ENCODE data around the gene PLEK.
A peak's percentile ranks its signal among the peaks of the same experiment; 100 is the strongest.

Gene PLEK

GRCh38 chr2:68388358-68388757 is 23.3 kb downstream of the PLEK start:
- Histone ChIP-seq H3K27ac (replicated peaks) (peak overlapping the region; percentile 68), H3K4me3 (replicated peaks; ENCODE audit: insufficient read depth, low read length) (no peak overlapping the region), H3K27me3 (ENCODE audit: insufficient read depth, poor library complexity, severe bottlenecking) (no peaks in the 10 kb centered on the region)
- TF ChIP-seq POLR2AphosphoS5 (IDR thresholded peaks at IDR 0.05; ENCODE audit: low read depth) = no peak
- TF ChIP-seq SPI1 (IDR thresholded peaks at IDR 0.05; ENCODE audit: borderline replicate concordance, low read depth) = no peak
- TF ChIP-seq, protein P1, sequence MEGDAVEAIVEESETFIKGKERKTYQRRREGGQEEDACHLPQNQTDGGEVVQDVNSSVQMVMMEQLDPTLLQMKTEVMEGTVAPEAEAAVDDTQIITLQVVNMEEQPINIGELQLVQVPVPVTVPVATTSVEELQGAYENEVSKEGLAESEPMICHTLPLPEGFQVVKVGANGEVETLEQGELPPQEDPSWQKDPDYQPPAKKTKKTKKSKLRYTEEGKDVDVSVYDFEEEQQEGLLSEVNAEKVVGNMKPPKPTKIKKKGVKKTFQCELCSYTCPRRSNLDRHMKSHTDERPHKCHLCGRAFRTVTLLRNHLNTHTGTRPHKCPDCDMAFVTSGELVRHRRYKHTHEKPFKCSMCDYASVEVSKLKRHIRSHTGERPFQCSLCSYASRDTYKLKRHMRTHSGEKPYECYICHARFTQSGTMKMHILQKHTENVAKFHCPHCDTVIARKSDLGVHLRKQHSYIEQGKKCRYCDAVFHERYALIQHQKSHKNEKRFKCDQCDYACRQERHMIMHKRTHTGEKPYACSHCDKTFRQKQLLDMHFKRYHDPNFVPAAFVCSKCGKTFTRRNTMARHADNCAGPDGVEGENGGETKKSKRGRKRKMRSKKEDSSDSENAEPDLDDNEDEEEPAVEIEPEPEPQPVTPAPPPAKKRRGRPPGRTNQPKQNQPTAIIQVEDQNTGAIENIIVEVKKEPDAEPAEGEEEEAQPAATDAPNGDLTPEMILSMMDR (IDR thresholded peaks at IDR 0.05; ENCODE audit: insufficient read depth, low read length) = no peak
- TF ChIP-seq GABPA (IDR thresholded peaks at IDR 0.05; ENCODE audit: low read depth) = no peak
- TF ChIP-seq, protein P2, sequence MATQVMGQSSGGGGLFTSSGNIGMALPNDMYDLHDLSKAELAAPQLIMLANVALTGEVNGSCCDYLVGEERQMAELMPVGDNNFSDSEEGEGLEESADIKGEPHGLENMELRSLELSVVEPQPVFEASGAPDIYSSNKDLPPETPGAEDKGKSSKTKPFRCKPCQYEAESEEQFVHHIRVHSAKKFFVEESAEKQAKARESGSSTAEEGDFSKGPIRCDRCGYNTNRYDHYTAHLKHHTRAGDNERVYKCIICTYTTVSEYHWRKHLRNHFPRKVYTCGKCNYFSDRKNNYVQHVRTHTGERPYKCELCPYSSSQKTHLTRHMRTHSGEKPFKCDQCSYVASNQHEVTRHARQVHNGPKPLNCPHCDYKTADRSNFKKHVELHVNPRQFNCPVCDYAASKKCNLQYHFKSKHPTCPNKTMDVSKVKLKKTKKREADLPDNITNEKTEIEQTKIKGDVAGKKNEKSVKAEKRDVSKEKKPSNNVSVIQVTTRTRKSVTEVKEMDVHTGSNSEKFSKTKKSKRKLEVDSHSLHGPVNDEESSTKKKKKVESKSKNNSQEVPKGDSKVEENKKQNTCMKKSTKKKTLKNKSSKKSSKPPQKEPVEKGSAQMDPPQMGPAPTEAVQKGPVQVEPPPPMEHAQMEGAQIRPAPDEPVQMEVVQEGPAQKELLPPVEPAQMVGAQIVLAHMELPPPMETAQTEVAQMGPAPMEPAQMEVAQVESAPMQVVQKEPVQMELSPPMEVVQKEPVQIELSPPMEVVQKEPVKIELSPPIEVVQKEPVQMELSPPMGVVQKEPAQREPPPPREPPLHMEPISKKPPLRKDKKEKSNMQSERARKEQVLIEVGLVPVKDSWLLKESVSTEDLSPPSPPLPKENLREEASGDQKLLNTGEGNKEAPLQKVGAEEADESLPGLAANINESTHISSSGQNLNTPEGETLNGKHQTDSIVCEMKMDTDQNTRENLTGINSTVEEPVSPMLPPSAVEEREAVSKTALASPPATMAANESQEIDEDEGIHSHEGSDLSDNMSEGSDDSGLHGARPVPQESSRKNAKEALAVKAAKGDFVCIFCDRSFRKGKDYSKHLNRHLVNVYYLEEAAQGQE (IDR thresholded peaks at IDR 0.05; ENCODE audit: insufficient replicate concordance, low read depth) = no peak
- no peak for DNase-seq (ENCODE audit: low read depth in 1 of 2, low spot score in 1 of 2)

DNA sequence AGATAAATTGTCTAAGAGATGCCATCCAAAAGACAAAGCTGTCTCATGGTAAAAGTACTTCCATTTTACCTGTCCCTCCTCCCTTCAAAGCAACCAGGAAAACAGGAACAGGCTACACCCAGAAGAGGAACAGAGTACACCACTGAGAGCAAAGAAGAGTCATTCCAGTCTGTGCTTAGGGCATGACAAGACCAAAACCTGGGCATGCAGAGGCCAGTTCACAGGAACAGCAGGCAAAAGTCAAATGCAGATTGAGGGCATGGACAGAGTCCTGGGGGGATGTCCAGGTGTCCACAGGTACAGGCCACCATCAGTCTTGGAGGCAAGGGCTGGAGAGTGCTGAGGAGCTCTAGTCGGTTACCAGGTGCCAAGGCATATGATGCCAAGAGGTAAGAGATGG is 23.7 kb downstream of the PLEK start:
- no peaks in the 10 kb centered on the region for H3K27me3 ChIP-seq (ENCODE audit: insufficient read depth, poor library complexity, severe bottlenecking)
- TF ChIP-seq SPI1 (IDR thresholded peaks at IDR 0.05; ENCODE audit: borderline replicate concordance, low read depth) (peak; percentile 68), GABPA (IDR thresholded peaks at IDR 0.05; ENCODE audit: low read depth) (no peak), POLR2AphosphoS5 (IDR thresholded peaks at IDR 0.05; ENCODE audit: low read depth) (peak; percentile 36; the same call in 1 of the 2 replicates)
- H3K27ac ChIP-seq (replicated peaks) = peak overlapping the region; percentile 68
- DNase-seq (ENCODE audit: low read depth in 1 of 2, low spot score in 1 of 2) = peak in 1 of 2 experiments; percentile 21
- H3K4me3 ChIP-seq (replicated peaks; ENCODE audit: insufficient read depth, low read length) = no peak overlapping the region

DNA sequence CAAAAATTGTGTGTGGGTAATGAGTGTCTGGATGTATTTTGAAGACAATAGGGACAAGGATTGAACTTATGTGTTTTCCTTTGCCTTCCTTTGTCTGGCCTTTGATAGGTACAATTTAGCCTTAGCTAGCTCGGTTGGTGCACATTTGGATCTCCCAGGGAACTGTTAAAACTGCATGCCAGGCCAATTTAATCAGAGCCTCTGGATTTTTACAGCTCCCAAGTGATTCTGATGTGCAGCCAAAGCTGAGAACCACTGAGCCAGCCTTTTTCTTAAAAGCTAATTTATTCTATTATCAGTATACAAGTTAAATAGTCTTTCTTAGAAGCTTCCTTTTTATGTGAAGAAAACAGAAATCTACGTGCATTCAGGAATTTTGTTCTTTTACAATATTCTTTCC is 25.0 kb downstream of the PLEK start:
- Histone ChIP-seq H3K27ac (replicated peaks) (peak overlapping the region; percentile 30; the same call in 1 of the 2 replicates), H3K4me3 (replicated peaks; ENCODE audit: insufficient read depth, low read length) (no peak overlapping the region), H3K27me3 (ENCODE audit: insufficient read depth, poor library complexity, severe bottlenecking) (no peaks in the 10 kb centered on the region)
- no peak for DNase-seq (ENCODE audit: low read depth in 1 of 2, low spot score in 1 of 2)
- no peak for TF ChIP-seq SPI1 (IDR thresholded peaks at IDR 0.05; ENCODE audit: borderline replicate concordance, low read depth)
- TF ChIP-seq, protein P2 (IDR thresholded peaks at IDR 0.05; ENCODE audit: insufficient replicate concordance, low read depth) = no peak
- no peak for TF ChIP-seq GABPA (IDR thresholded peaks at IDR 0.05; ENCODE audit: low read depth)
- TF ChIP-seq POLR2AphosphoS5 (IDR thresholded peaks at IDR 0.05; ENCODE audit: low read depth) = no peak
- TF ChIP-seq, protein P1 (IDR thresholded peaks at IDR 0.05; ENCODE audit: insufficient read depth, low read length) = no peak

DNA sequence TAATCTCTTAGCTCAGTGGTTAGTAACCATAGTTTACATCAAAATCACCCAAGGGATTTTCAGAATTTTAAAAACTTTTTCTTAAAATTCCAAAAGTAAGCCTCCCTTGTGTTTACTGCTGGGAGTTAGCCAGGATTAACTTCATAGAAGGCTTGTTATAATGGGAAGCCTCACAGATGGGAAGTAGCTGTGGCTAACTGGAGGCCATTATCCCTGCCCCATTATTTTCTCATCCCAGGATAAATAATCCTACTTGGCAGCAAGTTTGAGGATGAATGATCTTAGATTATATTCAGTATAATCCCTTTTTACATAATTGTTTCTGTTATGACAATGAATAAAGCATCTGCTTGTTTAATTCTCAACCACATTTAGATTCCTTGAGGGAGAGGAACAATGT is 25.5 kb downstream of the PLEK start:
- DNase-seq (ENCODE audit: low read depth in 1 of 2, low spot score in 1 of 2) = no peak
- H3K4me3 ChIP-seq (replicated peaks; ENCODE audit: insufficient read depth, low read length) = no peak overlapping the region
- TF ChIP-seq, protein P2 (IDR thresholded peaks at IDR 0.05; ENCODE audit: insufficient replicate concordance, low read depth) = no peak
- no peak for TF ChIP-seq GABPA (IDR thresholded peaks at IDR 0.05; ENCODE audit: low read depth)
- TF ChIP-seq SPI1 (IDR thresholded peaks at IDR 0.05; ENCODE audit: borderline replicate concordance, low read depth) = no peak
- TF ChIP-seq, protein P1 (IDR thresholded peaks at IDR 0.05; ENCODE audit: insufficient read depth, low read length) = no peak
- TF ChIP-seq POLR2AphosphoS5 (IDR thresholded peaks at IDR 0.05; ENCODE audit: low read depth) = no peak
- H3K27me3 ChIP-seq (ENCODE audit: insufficient read depth, poor library complexity, severe bottlenecking) = no peaks in the 10 kb centered on the region
- peak overlapping the region; percentile 30 for H3K27ac ChIP-seq (replicated peaks)

Measured in HL-60 (cell line).